Uterus (tissue), 4 donors: ENCODE data around the gene PKNOX1. TPM values are rescaled to one million over a fixed set of nuclear protein-coding genes. Genes with fewer than 3 reads are reported as not detected.

Source experiments
- DNase-seq, 2 donors: peaks; one replicate each; pipeline ENCODE4 v3.0.0-alpha.2; 2019 to 2020
- H3K27ac ChIP-seq, 2 donors: fragments of 200-600 bp; sonication (generic); 1 replicate in 1 of 2; 2 replicates in 1 of 2; pipeline ENCODE4 v1.5.1; 2016 to 2018
- H3K27me3 ChIP-seq, 2 donors: fragments of 200-600 bp; sonication (generic); one replicate each; pipeline ENCODE4 v1.5.1; 2018 to 2019; ENCODE audit warnings: control low read depth in 1 of 2
- H3K36me3 ChIP-seq, 2 donors: fragments of 200-600 bp; sonication (generic); one replicate each; pipeline ENCODE4 v1.5.1; 2019; ENCODE audit warnings: control low read depth in 1 of 2
- H3K4me1 ChIP-seq, 2 donors: fragments of 200-600 bp; sonication (generic); one replicate each; pipeline ENCODE4 v1.5.1; 2018 to 2019; ENCODE audit warnings: control low read depth in 1 of 2
- H3K4me3 ChIP-seq, 2 donors: fragments of 200-600 bp; sonication (generic); 1 replicate in 1 of 2; 2 replicates in 1 of 2; pipeline ENCODE4 v1.5.1; 2018 to 2019; ENCODE audit warnings: mild to moderate bottlenecking in 1 of 2
- H3K9me3 ChIP-seq, 2 donors: fragments of 200-600 bp; sonication (generic); one replicate each; pipeline ENCODE4 v1.5.1; 2019; ENCODE audit warnings: control low read depth in 1 of 2
- CTCF ChIP-seq, 4 experiments: fragments of 200-600 bp in 2 of 4; fragments of 450-650 bp in 2 of 4; sonication (generic) in 2 of 4; IDR thresholded peaks; one replicate each; pipeline ENCODE4 v1.5.1; 2016 to 2019; ENCODE audit warnings: antibody characterized with exemption in 4 of 4, mild to moderate bottlenecking in 2 of 4, moderate library complexity in 1 of 4
- POLR2A ChIP-seq, 2 donors: fragments of 450-650 bp; IDR thresholded peaks; one replicate each; pipeline ENCODE4 v1.6.1; 2016; ENCODE audit warnings: antibody characterized with exemption in 2 of 2, mild to moderate bottlenecking in 1 of 2, moderate library complexity in 1 of 2
- intact Hi-C: fragments of 100-400 bp; cut with DNase I; formaldehyde crosslinking; loops from one replicate; pipeline ENCODE4 v1.15.1; 2023; ENCODE audit warnings: low total_unique reads
- total RNA-seq, 4 donors: library from RNA; depleted of rRNA in 3 of 4; stranded (reverse); fragments of >200 nt in 3 of 4; gene quantifications; one replicate each; pipeline versions ENCODE4 v1.1.0 to v1.2.4, GENCODE V29; 2014 to 2023
- donor health status: DM: yes; HTN: yes; CAD: no.

Gene PKNOX1
- total RNA-seq, 4 donors from 2014 or later, result 6.2 to 82.5 (median 26.4) TPM

GRCh38 chr21:43025636-43026180, 51.3 kb downstream of the PKNOX1 start:
- Histone ChIP-seq H3K9me3 (no peaks in the 10 kb centered on the region), H3K27me3 (no peaks in the 10 kb centered on the region), H3K4me1 (no peaks in the 10 kb centered on the region), H3K27ac (no peak overlapping the region), H3K36me3 (no peaks in the 10 kb centered on the region), H3K4me3 (no peak overlapping the region)
- intact Hi-C loops, result no loop called here
- TF ChIP-seq POLR2A (IDR thresholded peaks at IDR 0.05) (no peak), CTCF (IDR thresholded peaks at IDR 0.05) (no peak)
- no peak for DNase-seq

- H3K4me3 ChIP-seq, result no peak overlapping the region
- no peaks in the 10 kb centered on the region for H3K36me3 ChIP-seq
- no peaks in the 10 kb centered on the region for H3K9me3 ChIP-seq
- intact Hi-C loops, result no loop called here
- H3K27me3 ChIP-seq, result no peaks in the 10 kb centered on the region
- H3K4me1 ChIP-seq, result no peaks in the 10 kb centered on the region
- DNase-seq, result no peak
- TF ChIP-seq CTCF (IDR thresholded peaks at IDR 0.05) (no peak), POLR2A (IDR thresholded peaks at IDR 0.05) (no peak)
- H3K27ac ChIP-seq, result no peak overlapping the region
These were observed 53.7 kb downstream of the PKNOX1 start for GRCh38 chr21:43027846-43028731.

- intact Hi-C loops, result no loop called here
- H3K36me3 ChIP-seq, result no peaks in the 10 kb centered on the region
- no peak overlapping the region for H3K27ac ChIP-seq
- no peak overlapping the region for H3K4me3 ChIP-seq
- no peaks in the 10 kb centered on the region for H3K27me3 ChIP-seq
- DNase-seq, result no peak
- no peaks in the 10 kb centered on the region for H3K4me1 ChIP-seq
- no peaks in the 10 kb centered on the region for H3K9me3 ChIP-seq
- TF ChIP-seq CTCF (IDR thresholded peaks at IDR 0.05), result no peak
- no peak for TF ChIP-seq POLR2A (IDR thresholded peaks at IDR 0.05)
These were observed 55.4 kb downstream of the PKNOX1 start for GRCh38 chr21:43029785-43030184.

- Histone ChIP-seq H3K36me3 (no peaks in the 10 kb centered on the region), H3K9me3 (no peaks in the 10 kb centered on the region), H3K27ac (no peak overlapping the region), H3K4me3 (no peak overlapping the region), H3K27me3 (no peaks in the 10 kb centered on the region), H3K4me1 (no peaks in the 10 kb centered on the region)
- intact Hi-C loops, result no loop called here
- DNase-seq, result no peak
- TF ChIP-seq POLR2A (IDR thresholded peaks at IDR 0.05) (no peak), CTCF (IDR thresholded peaks at IDR 0.05) (no peak)
These were observed 56.8 kb downstream of the PKNOX1 start for GRCh38 chr21:43031121-43031619.

GRCh38 chr21:43034101-43034500, 59.7 kb downstream of the PKNOX1 start:
- Histone ChIP-seq H3K27me3 (no peaks in the 10 kb centered on the region), H3K36me3 (no peaks in the 10 kb centered on the region), H3K9me3 (no peaks in the 10 kb centered on the region), H3K4me3 (no peak overlapping the region), H3K27ac (no peak overlapping the region), H3K4me1 (no peaks in the 10 kb centered on the region)
- TF ChIP-seq CTCF (IDR thresholded peaks at IDR 0.05) (no peak), POLR2A (IDR thresholded peaks at IDR 0.05) (no peak)
- intact Hi-C loops, result no loop called here
- DNase-seq, result no peak
